ENCODE results near the gene SLC8A1.

SLC8A1 gene

DNA sequence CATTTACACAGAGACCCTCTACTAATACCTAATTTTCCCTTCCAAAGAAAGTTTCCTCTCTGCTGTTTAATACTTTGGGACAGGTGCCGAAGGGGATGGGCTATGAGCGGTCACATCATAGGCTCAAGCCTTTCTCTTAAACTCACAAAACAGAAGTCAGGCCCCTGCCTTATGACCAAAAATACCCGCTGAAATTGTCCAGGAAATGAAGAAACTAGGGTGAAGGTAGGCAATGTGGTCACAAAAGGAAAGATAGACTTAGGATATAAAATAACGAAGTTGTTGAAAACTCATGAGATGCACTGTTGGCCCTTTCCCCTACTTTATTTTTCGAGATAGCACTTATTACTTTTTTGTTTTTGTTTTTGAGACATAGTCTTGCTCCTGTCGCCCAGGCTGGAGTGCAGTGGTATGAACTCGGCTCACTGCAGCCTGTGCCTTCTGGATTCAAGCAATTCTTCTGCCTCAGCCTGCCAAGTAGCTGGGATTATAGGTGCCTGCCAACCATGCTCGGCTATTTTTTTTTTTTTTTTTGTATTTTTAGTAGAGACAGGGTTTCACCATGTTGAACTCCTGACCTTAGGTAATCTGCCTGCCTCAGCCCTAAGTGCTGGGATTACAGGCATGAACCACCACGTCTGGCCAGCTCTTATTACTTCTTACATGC, 16.3 kb downstream of the SLC8A1 start:
- Histone ChIP-seq H3K9ac (ENCODE audit: low read depth, low read length, poor library complexity, severe bottlenecking) (no peak overlapping the region), H3K79me2 (ENCODE audit: insufficient read depth, low read length) (no peaks in the 10 kb centered on the region), H2AFZ (ENCODE audit: low read length) (no peak overlapping the region), H4K20me1 (ENCODE audit: insufficient read depth, low read length, poor library complexity, severe bottlenecking) (no peaks in the 10 kb centered on the region), H3K9me2 (replicated peaks; ENCODE audit: low read depth, low read length) (no peaks in the 10 kb centered on the region), H3K4me2 (ENCODE audit: low read depth, low read length, poor library complexity, severe bottlenecking) (no peak overlapping the region), H3K9me3 (ENCODE audit: insufficient read depth, low read depth, low read length) (no peaks in the 10 kb centered on the region), H3K27me3 (ENCODE audit: insufficient read depth, low read length, poor library complexity, severe bottlenecking) (no peaks in the 10 kb centered on the region), H3K4me1 (ENCODE audit: insufficient read depth, low read length, poor library complexity, severe bottlenecking) (no peaks in the 10 kb centered on the region), H3K4me3 (ENCODE audit: low read length, poor library complexity, severe bottlenecking) (no peak overlapping the region), H3F3A (ENCODE audit: low read depth) (no peaks in the 10 kb centered on the region), H3K36me3 (ENCODE audit: insufficient read depth, low read length) (no peaks in the 10 kb centered on the region)
- no peak for TF ChIP-seq EZH2phosphoT487 (IDR thresholded peaks at IDR 0.05; ENCODE audit: borderline replicate concordance)
- TF ChIP-seq CTCF (conservative IDR thresholded peaks at IDR 0.05; ENCODE audit: low read length), result no peak

- TF ChIP-seq CTCF (conservative IDR thresholded peaks at IDR 0.05; ENCODE audit: low read length) (no peak), EZH2phosphoT487 (IDR thresholded peaks at IDR 0.05; ENCODE audit: borderline replicate concordance) (no peak)
- Histone ChIP-seq H3K79me2 (ENCODE audit: insufficient read depth, low read length) (no peaks in the 10 kb centered on the region), H3K4me1 (ENCODE audit: insufficient read depth, low read length, poor library complexity, severe bottlenecking) (no peaks in the 10 kb centered on the region), H3K4me2 (ENCODE audit: low read depth, low read length, poor library complexity, severe bottlenecking) (no peak overlapping the region), H3K9ac (ENCODE audit: low read depth, low read length, poor library complexity, severe bottlenecking) (no peak overlapping the region), H3K9me3 (ENCODE audit: insufficient read depth, low read depth, low read length) (no peaks in the 10 kb centered on the region), H3K36me3 (ENCODE audit: insufficient read depth, low read length) (no peaks in the 10 kb centered on the region), H3K4me3 (ENCODE audit: low read length, poor library complexity, severe bottlenecking) (no peak overlapping the region), H3F3A (ENCODE audit: low read depth) (no peaks in the 10 kb centered on the region), H2AFZ (ENCODE audit: low read length) (no peak overlapping the region), H3K9me2 (replicated peaks; ENCODE audit: low read depth, low read length) (no peaks in the 10 kb centered on the region), H4K20me1 (ENCODE audit: insufficient read depth, low read length, poor library complexity, severe bottlenecking) (no peaks in the 10 kb centered on the region), H3K27me3 (ENCODE audit: insufficient read depth, low read length, poor library complexity, severe bottlenecking) (no peaks in the 10 kb centered on the region)
These were observed 17.1 kb downstream of the SLC8A1 start for GRCh38 chr2:40434731-40435271.

DNA sequence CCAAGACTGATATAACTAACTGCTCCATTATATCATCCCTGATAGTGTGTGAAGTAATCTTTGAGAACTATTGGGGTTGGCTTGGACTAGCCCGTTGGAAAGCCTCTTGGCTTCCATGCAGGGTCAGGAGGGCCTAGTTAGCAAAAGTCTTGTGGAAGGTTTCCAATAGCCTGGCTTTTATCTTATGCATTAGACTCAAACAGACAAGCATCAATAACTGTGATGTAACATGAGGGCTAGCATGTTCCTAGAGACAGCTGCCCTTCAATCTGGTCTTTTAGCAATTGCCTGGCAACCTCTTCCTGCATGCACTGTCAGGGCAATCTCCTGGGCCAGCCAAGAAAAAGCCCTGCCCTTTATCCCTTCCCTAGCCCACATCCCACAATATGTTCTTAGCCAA, 18.2 kb downstream of the SLC8A1 start:
- Histone ChIP-seq H3K4me2 (ENCODE audit: low read depth, low read length, poor library complexity, severe bottlenecking) (no peak overlapping the region), H3K4me3 (ENCODE audit: low read length, poor library complexity, severe bottlenecking) (no peak overlapping the region), H3F3A (ENCODE audit: low read depth) (no peaks in the 10 kb centered on the region), H3K9me3 (ENCODE audit: insufficient read depth, low read depth, low read length) (no peaks in the 10 kb centered on the region), H3K4me1 (ENCODE audit: insufficient read depth, low read length, poor library complexity, severe bottlenecking) (no peaks in the 10 kb centered on the region), H3K79me2 (ENCODE audit: insufficient read depth, low read length) (no peaks in the 10 kb centered on the region), H3K9me2 (replicated peaks; ENCODE audit: low read depth, low read length) (no peaks in the 10 kb centered on the region), H4K20me1 (ENCODE audit: insufficient read depth, low read length, poor library complexity, severe bottlenecking) (no peaks in the 10 kb centered on the region), H3K9ac (ENCODE audit: low read depth, low read length, poor library complexity, severe bottlenecking) (no peak overlapping the region), H2AFZ (ENCODE audit: low read length) (no peak overlapping the region), H3K27me3 (ENCODE audit: insufficient read depth, low read length, poor library complexity, severe bottlenecking) (no peaks in the 10 kb centered on the region), H3K36me3 (ENCODE audit: insufficient read depth, low read length) (no peaks in the 10 kb centered on the region)
- no peak for TF ChIP-seq EZH2phosphoT487 (IDR thresholded peaks at IDR 0.05; ENCODE audit: borderline replicate concordance)
- TF ChIP-seq CTCF (conservative IDR thresholded peaks at IDR 0.05; ENCODE audit: low read length), result no peak
